ENCODE measurements around the gene RNASEH1. TPM values are rescaled to one million over a fixed set of nuclear protein-coding genes. Genes with fewer than 3 reads are reported as not detected.
A peak's percentile ranks its signal among the peaks of the same experiment; 100 is the strongest.

RNASEH1 gene
- total RNA-seq, 1 donor from 2014 or later: 20.9 TPM

GRCh38 chr2:3587432-3587831, 29.3 kb upstream of the RNASEH1 start:
- peaks cover 21% of the 10 kb centered on the region for H3K36me3 ChIP-seq
- no peaks in the 10 kb centered on the region for H3K9me3 ChIP-seq (replicated peaks)
- H3K27me3 ChIP-seq (ENCODE audit: low read depth): no peaks in the 10 kb centered on the region
- TF ChIP-seq CTCF (IDR thresholded peaks at IDR 0.05; ENCODE audit: borderline replicate concordance): no peak
- no peak for DNase-seq
- intact Hi-C loops (cut with micrococcal nuclease): no loop called here
- H3K4me3 ChIP-seq: no peak overlapping the region
- peak overlapping the region; percentile 50 for H3K27ac ChIP-seq (replicated peaks)
- H3K4me1 ChIP-seq: peaks cover 39% of the 10 kb centered on the region

GRCh38 chr2:3587021-3587420, 28.9 kb upstream of the RNASEH1 start:
- no peak for TF ChIP-seq CTCF (IDR thresholded peaks at IDR 0.05; ENCODE audit: borderline replicate concordance)
- peaks cover 39% of the 10 kb centered on the region for H3K4me1 ChIP-seq
- H3K36me3 ChIP-seq: peaks cover 24% of the 10 kb centered on the region
- H3K27me3 ChIP-seq (ENCODE audit: low read depth): no peaks in the 10 kb centered on the region
- no peaks in the 10 kb centered on the region for H3K9me3 ChIP-seq (replicated peaks)
- intact Hi-C loops (cut with micrococcal nuclease): no loop called here
- no peak overlapping the region for H3K4me3 ChIP-seq
- peak overlapping the region; percentile 50 for H3K27ac ChIP-seq (replicated peaks)
- DNase-seq: no peak

- Histone ChIP-seq H3K4me1 (peaks cover 39% of the 10 kb centered on the region), H3K9me3 (replicated peaks) (no peaks in the 10 kb centered on the region), H3K4me3 (peak overlapping the region; percentile 49), H3K27me3 (ENCODE audit: low read depth) (no peaks in the 10 kb centered on the region), H3K36me3 (peaks cover 32% of the 10 kb centered on the region), H3K27ac (replicated peaks) (peak overlapping the region; percentile 87)
- intact Hi-C loops (cut with micrococcal nuclease): no loop called here
- DNase-seq: no peak
- no peak for TF ChIP-seq CTCF (IDR thresholded peaks at IDR 0.05; ENCODE audit: borderline replicate concordance)
These were observed 28.1 kb upstream of the RNASEH1 start for GRCh38 chr2:3586220-3586619.

GRCh38 chr2:3585261-3586109, 27.4 kb upstream of the RNASEH1 start:
- no peak for TF ChIP-seq CTCF (IDR thresholded peaks at IDR 0.05; ENCODE audit: borderline replicate concordance)
- peak overlapping the region; percentile 49 for H3K4me3 ChIP-seq

GRCh38 chr2:3584608-3585260, 26.6 kb upstream of the RNASEH1 start:
- H3K27ac ChIP-seq (replicated peaks): peak overlapping the region; percentile 87
- no peak for TF ChIP-seq CTCF (IDR thresholded peaks at IDR 0.05; ENCODE audit: borderline replicate concordance)
- H3K36me3 ChIP-seq: peaks cover 47% of the 10 kb centered on the region
- H3K27me3 ChIP-seq (ENCODE audit: low read depth): no peaks in the 10 kb centered on the region
- H3K4me3 ChIP-seq: peak overlapping the region; percentile 49
- intact Hi-C loops (cut with micrococcal nuclease): no loop called here
- H3K9me3 ChIP-seq (replicated peaks): no peaks in the 10 kb centered on the region
- H3K4me1 ChIP-seq: peaks cover 39% of the 10 kb centered on the region
- DNase-seq: no peak

More at GRCh38 chr2:3585261-3586109, 27.4 kb upstream of the RNASEH1 start:
- no peaks in the 10 kb centered on the region for H3K9me3 ChIP-seq (replicated peaks)
- peaks cover 39% of the 10 kb centered on the region for H3K4me1 ChIP-seq
- H3K27ac ChIP-seq (replicated peaks): peak overlapping the region; percentile 87
- peaks cover 40% of the 10 kb centered on the region for H3K36me3 ChIP-seq
- peak; percentile 73 for DNase-seq
- no peaks in the 10 kb centered on the region for H3K27me3 ChIP-seq (ENCODE audit: low read depth)
- intact Hi-C loops (cut with micrococcal nuclease): no loop called here

Measured in left ventricle myocardium inferior (tissue), 1 donor.